SJCRH30 (cell line): Measurements from ENCODE around the gene HS3ST3A1. TPM values are rescaled to one million over a fixed set of nuclear protein-coding genes. Genes with fewer than 3 reads are reported as not detected.

Experiments
- DNase-seq, 2 experiments: peaks; one replicate each; pipeline ENCODE4 v3.0.0-alpha.2; 2015 to 2020
- H3K27ac ChIP-seq: fragments of 250-450 bp; sonication (Bioruptor Pico); 2 replicates; pipeline ENCODE4 v1.5.1; 2020; ENCODE audit warnings: mild to moderate bottlenecking, moderate library complexity
- H3K27me3 ChIP-seq: fragments of 250-450 bp; sonication (Bioruptor Pico); 2 replicates; pipeline ENCODE4 v1.5.1; 2020; ENCODE audit warnings: mild to moderate bottlenecking, moderate library complexity
- H3K36me3 ChIP-seq: fragments of 250-450 bp; sonication (Bioruptor Pico); 2 replicates; pipeline ENCODE4 v1.5.1; 2020; ENCODE audit warnings: mild to moderate bottlenecking, moderate library complexity
- H3K4me1 ChIP-seq: fragments of 250-450 bp; sonication (Bioruptor Pico); 2 replicates; pipeline ENCODE4 v1.5.1; 2020; ENCODE audit warnings: mild to moderate bottlenecking, moderate library complexity
- H3K4me3 ChIP-seq: fragments of 250-450 bp; sonication (Bioruptor Pico); 2 replicates; pipeline ENCODE4 v1.5.1; 2020; ENCODE audit warnings: mild to moderate bottlenecking, moderate library complexity
- H3K9me3 ChIP-seq: fragments of 250-450 bp; sonication (Bioruptor Pico); replicated peaks from 2 replicates; pipeline ENCODE4 v1.5.1; 2020; ENCODE audit warnings: mild to moderate bottlenecking, moderate library complexity
- total RNA-seq: library from RNA; depleted of rRNA; stranded (reverse); fragments of >200 nt; shearing (Covaris generic); gene quantifications from 2 replicates; pipeline ENCODE4 v1.2.3, GENCODE V29; 2014

Gene HS3ST3A1
- total RNA-seq, 1 experiment from 2014 or later = 22.2 TPM

- H3K4me3 ChIP-seq = peak overlapping the region; percentile 24; the same call in 1 of the 2 replicates
- peak; percentile 68 to 83 for DNase-seq
- peak overlapping the region; percentile 88 for H3K27ac ChIP-seq
- H3K9me3 ChIP-seq = no peaks in the 10 kb centered on the region; the same call in 1 of the 2 replicates
- H3K36me3 ChIP-seq = no peaks in the 10 kb centered on the region
- H3K27me3 ChIP-seq = no peaks in the 10 kb centered on the region; the same call in 1 of the 2 replicates
- H3K4me1 ChIP-seq = peaks cover 19% of the 10 kb centered on the region
Measured at GRCh38 chr17:13462146-13462545, 139.6 kb downstream of the HS3ST3A1 start.

GRCh38 chr17:13460261-13461000, 141.3 kb downstream of the HS3ST3A1 start:
- no peak overlapping the region for H3K4me3 ChIP-seq
- H3K36me3 ChIP-seq = no peaks in the 10 kb centered on the region
- H3K27me3 ChIP-seq = no peaks in the 10 kb centered on the region; the same call in 1 of the 2 replicates
- H3K4me1 ChIP-seq = peaks cover 19% of the 10 kb centered on the region
- no peak for DNase-seq
- H3K9me3 ChIP-seq = no peaks in the 10 kb centered on the region; the same call in 1 of the 2 replicates
- no peak overlapping the region for H3K27ac ChIP-seq

GRCh38 chr17:13457783-13458182, 143.9 kb downstream of the HS3ST3A1 start:
- H3K4me3 ChIP-seq = no peak overlapping the region
- peaks cover 1% of the 10 kb centered on the region; the same call in 1 of the 2 replicates for H3K9me3 ChIP-seq
- DNase-seq = no peak
- H3K4me1 ChIP-seq = peaks cover 12% of the 10 kb centered on the region
- no peaks in the 10 kb centered on the region; the same call in 1 of the 2 replicates for H3K27me3 ChIP-seq
- H3K27ac ChIP-seq = no peak overlapping the region
- no peaks in the 10 kb centered on the region for H3K36me3 ChIP-seq
